ENCODE results near the gene PRR23E.

PRR23E gene

DNA sequence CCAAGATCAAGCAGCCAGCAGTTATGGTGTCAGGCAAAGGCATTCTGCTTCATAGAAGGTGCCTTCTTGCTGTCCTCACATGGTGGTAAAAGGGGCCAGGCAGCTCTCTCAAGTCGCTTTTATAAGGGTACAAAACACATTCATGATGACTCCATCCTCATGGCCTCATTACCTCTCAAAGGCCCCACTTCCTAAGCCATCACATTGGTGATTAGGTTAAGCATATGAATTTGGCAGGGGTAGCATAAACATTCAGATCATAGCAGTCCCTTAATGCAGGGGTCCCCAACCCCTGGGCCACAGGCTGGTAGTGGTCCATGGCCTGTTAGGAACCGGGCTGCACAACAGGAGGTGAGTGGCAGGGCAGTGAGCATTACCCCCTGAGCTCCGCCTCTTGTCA is 42.8 kb downstream of the PRR23E start:
- WGBS = 73% methylated on average over 2 of the region's 3 CpGs
- H2BK120ac ChIP-seq (ENCODE audit: low read depth, low read length) = no peak overlapping the region
- H3K4me1 ChIP-seq (ENCODE audit: control insufficient read depth, insufficient read depth, low read depth, low read length) = no peaks in the 10 kb centered on the region
- H3K27ac ChIP-seq (ENCODE audit: low read length, poor library complexity, severe bottlenecking) = no peak overlapping the region
- H3K4ac ChIP-seq (ENCODE audit: low read depth in 1 of 2, low read length in 2 of 2) = no peak overlapping the region
- H2BK15ac ChIP-seq (ENCODE audit: low read depth, poor library complexity, severe bottlenecking) = no peak overlapping the region
- no peak overlapping the region for H3K14ac ChIP-seq (ENCODE audit: low read length in 2 of 2)
- peaks cover 0 to 3% of the 10 kb centered on the region in 2 experiments for H3K27me3 ChIP-seq (ENCODE audit: control insufficient read depth in 1 of 2, insufficient read depth in 1 of 2, low read length in 2 of 2)
- H3K4me2 ChIP-seq (ENCODE audit: low read length, poor library complexity, severe bottlenecking) = no peak overlapping the region
- H3K4me3 ChIP-seq (ENCODE audit: insufficient read depth in 1 of 2, low read depth in 1 of 2, low read length in 2 of 2) = no peak overlapping the region
- no peak overlapping the region for H3K9ac ChIP-seq (ENCODE audit: low read length)
- H3K36me3 ChIP-seq (ENCODE audit: control insufficient read depth in 1 of 2, insufficient read depth in 2 of 2, low read depth in 1 of 2, low read length in 2 of 2) = no peaks in the 10 kb centered on the region
- H2BK5ac ChIP-seq (ENCODE audit: low read depth, low read length, poor library complexity, severe bottlenecking) = no peak overlapping the region
- H4K8ac ChIP-seq (ENCODE audit: low read length) = no peak overlapping the region
- no peak overlapping the region for H2AFZ ChIP-seq (ENCODE audit: low read depth, low read length)
- H3K9me3 ChIP-seq (ENCODE audit: control insufficient read depth, low read length) = peaks cover 8% of the 10 kb centered on the region
- H2AK5ac ChIP-seq (ENCODE audit: low read length, severe bottlenecking) = no peak overlapping the region
- H4K91ac ChIP-seq (ENCODE audit: low read length) = no peak overlapping the region
- no peaks in the 10 kb centered on the region for H3K79me1 ChIP-seq (replicated peaks; ENCODE audit: low read length, poor library complexity, severe bottlenecking)
- no peak for DNase-seq
- no peak overlapping the region for H3K18ac ChIP-seq (ENCODE audit: low read depth in 1 of 2, low read length in 2 of 2)
- H3K23ac ChIP-seq (ENCODE audit: low read length in 2 of 2) = no peak overlapping the region
- H2BK12ac ChIP-seq (ENCODE audit: low read length in 2 of 2) = no peak overlapping the region

DNA sequence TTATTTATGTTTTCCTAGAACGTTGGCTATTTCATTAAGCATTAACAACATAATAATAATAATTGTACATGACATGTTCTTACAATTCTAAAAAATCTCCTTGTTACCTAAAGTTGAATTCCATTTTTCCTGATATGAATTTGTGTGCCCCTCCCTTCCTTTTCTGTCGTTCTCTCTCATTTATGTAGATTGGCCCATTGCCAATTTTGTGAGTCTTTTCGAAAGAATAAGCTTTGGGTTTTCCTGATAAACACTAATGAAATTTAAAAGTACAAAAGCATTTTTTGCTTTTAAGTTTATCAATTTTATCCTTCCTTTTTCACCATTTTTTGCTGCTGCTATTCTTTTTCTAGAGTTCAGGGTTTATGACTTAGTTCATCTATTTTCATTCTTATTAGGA is 44.9 kb downstream of the PRR23E start:
- peaks cover 0 to 2% of the 10 kb centered on the region in 2 experiments for H3K27me3 ChIP-seq (ENCODE audit: control insufficient read depth in 1 of 2, insufficient read depth in 1 of 2, low read length in 2 of 2)
- no peak overlapping the region for H3K23ac ChIP-seq (ENCODE audit: low read length in 2 of 2)
- no peak overlapping the region for H3K27ac ChIP-seq (ENCODE audit: low read length, poor library complexity, severe bottlenecking)
- no peak overlapping the region for H3K4me2 ChIP-seq (ENCODE audit: low read length, poor library complexity, severe bottlenecking)
- H3K9ac ChIP-seq (ENCODE audit: low read length) = no peak overlapping the region
- no peak overlapping the region for H2BK5ac ChIP-seq (ENCODE audit: low read depth, low read length, poor library complexity, severe bottlenecking)
- no CpG with 5 or more reads among the region's 3 CpGs for WGBS
- no peak overlapping the region for H4K8ac ChIP-seq (ENCODE audit: low read length)
- H3K4me3 ChIP-seq (ENCODE audit: insufficient read depth in 1 of 2, low read depth in 1 of 2, low read length in 2 of 2) = no peak overlapping the region
- H3K36me3 ChIP-seq (ENCODE audit: control insufficient read depth in 1 of 2, insufficient read depth in 2 of 2, low read depth in 1 of 2, low read length in 2 of 2) = no peaks in the 10 kb centered on the region
- H3K4me1 ChIP-seq (ENCODE audit: control insufficient read depth, insufficient read depth, low read depth, low read length) = no peaks in the 10 kb centered on the region
- no peak overlapping the region for H2BK12ac ChIP-seq (ENCODE audit: low read length in 2 of 2)
- no peak for DNase-seq
- H2BK120ac ChIP-seq (ENCODE audit: low read depth, low read length) = no peak overlapping the region
- H3K18ac ChIP-seq (ENCODE audit: low read depth in 1 of 2, low read length in 2 of 2) = no peak overlapping the region
- no peaks in the 10 kb centered on the region for H3K79me1 ChIP-seq (replicated peaks; ENCODE audit: low read length, poor library complexity, severe bottlenecking)
- H2BK15ac ChIP-seq (ENCODE audit: low read depth, poor library complexity, severe bottlenecking) = no peak overlapping the region
- no peak overlapping the region for H4K91ac ChIP-seq (ENCODE audit: low read length)
- peaks cover 18% of the 10 kb centered on the region for H3K9me3 ChIP-seq (ENCODE audit: control insufficient read depth, low read length)
- H3K14ac ChIP-seq (ENCODE audit: low read length in 2 of 2) = no peak overlapping the region
- no peak overlapping the region for H2AFZ ChIP-seq (ENCODE audit: low read depth, low read length)
- no peak overlapping the region for H2AK5ac ChIP-seq (ENCODE audit: low read length, severe bottlenecking)
- H3K4ac ChIP-seq (ENCODE audit: low read depth in 1 of 2, low read length in 2 of 2) = no peak overlapping the region

DNA sequence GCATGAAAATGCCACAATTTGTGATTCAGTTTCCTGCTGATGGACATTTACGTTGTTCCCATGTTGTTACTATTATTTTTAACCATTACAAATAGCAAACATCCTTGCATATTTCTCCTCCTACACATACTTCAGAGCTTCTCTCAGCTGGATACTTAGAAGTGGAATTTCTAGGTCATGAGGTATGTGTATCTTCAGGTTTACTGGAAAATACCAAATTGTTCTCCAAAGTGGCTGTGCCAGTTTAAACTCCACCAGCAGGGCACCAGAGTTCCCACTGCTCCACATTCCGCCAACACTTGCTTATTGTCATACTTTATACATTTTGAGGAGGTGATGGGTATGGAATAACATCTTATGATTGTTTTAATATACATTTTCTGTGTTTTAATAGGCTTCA is 45.7 kb downstream of the PRR23E start:
- Histone ChIP-seq H2AK5ac (ENCODE audit: low read length, severe bottlenecking) (no peak overlapping the region), H4K8ac (ENCODE audit: low read length) (no peak overlapping the region), H3K36me3 (ENCODE audit: control insufficient read depth in 1 of 2, insufficient read depth in 2 of 2, low read depth in 1 of 2, low read length in 2 of 2) (no peaks in the 10 kb centered on the region), H3K23ac (ENCODE audit: low read length in 2 of 2) (no peak overlapping the region), H3K4me1 (ENCODE audit: control insufficient read depth, insufficient read depth, low read depth, low read length) (no peaks in the 10 kb centered on the region), H3K4ac (ENCODE audit: low read depth in 1 of 2, low read length in 2 of 2) (no peak overlapping the region), H3K9me3 (ENCODE audit: control insufficient read depth, low read length) (peaks cover 18% of the 10 kb centered on the region), H2BK120ac (ENCODE audit: low read depth, low read length) (no peak overlapping the region), H4K91ac (ENCODE audit: low read length) (no peak overlapping the region), H3K9ac (ENCODE audit: low read length) (no peak overlapping the region), H3K27ac (ENCODE audit: low read length, poor library complexity, severe bottlenecking) (no peak overlapping the region), H3K14ac (ENCODE audit: low read length in 2 of 2) (no peak overlapping the region), H3K79me1 (replicated peaks; ENCODE audit: low read length, poor library complexity, severe bottlenecking) (no peaks in the 10 kb centered on the region), H3K4me3 (ENCODE audit: insufficient read depth in 1 of 2, low read depth in 1 of 2, low read length in 2 of 2) (no peak overlapping the region), H3K4me2 (ENCODE audit: low read length, poor library complexity, severe bottlenecking) (no peak overlapping the region), H2BK5ac (ENCODE audit: low read depth, low read length, poor library complexity, severe bottlenecking) (no peak overlapping the region), H2AFZ (ENCODE audit: low read depth, low read length) (no peak overlapping the region), H2BK15ac (ENCODE audit: low read depth, poor library complexity, severe bottlenecking) (no peak overlapping the region), H3K27me3 (ENCODE audit: control insufficient read depth in 1 of 2, insufficient read depth in 1 of 2, low read length in 2 of 2) (no peaks in the 10 kb centered on the region), H3K18ac (ENCODE audit: low read depth in 1 of 2, low read length in 2 of 2) (no peak overlapping the region), H2BK12ac (ENCODE audit: low read length in 2 of 2) (no peak overlapping the region)
- no CpG with 5 or more reads among the region's 2 CpGs for whole genome bisulfite sequencing
- no peak for DNase-seq

DNA sequence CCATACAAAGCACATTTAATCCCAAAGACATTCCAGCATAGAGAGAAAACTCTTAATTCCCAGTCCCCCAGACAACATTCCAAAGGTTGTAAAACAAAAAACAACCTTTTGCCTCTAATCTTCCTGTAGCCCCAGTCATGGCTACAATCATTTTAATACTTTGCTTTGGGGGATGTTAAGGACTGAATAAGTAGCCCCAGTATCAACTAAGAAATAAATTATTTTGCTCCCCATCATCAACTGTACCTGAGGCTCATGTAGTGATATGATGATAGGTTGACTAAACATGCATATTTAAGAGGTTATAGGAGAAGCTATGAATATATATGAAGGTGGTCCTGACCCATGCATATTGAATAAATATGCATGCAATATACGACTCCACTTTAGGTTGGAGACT is 54.4 kb downstream of the PRR23E start:
- H3K36me3 ChIP-seq (ENCODE audit: control insufficient read depth in 1 of 2, insufficient read depth in 2 of 2, low read depth in 1 of 2, low read length in 2 of 2) = no peaks in the 10 kb centered on the region
- H3K4ac ChIP-seq (ENCODE audit: low read depth in 1 of 2, low read length in 2 of 2) = no peak overlapping the region
- no peaks in the 10 kb centered on the region for H3K4me1 ChIP-seq (ENCODE audit: control insufficient read depth, insufficient read depth, low read depth, low read length)
- H3K23ac ChIP-seq (ENCODE audit: low read length in 2 of 2) = no peak overlapping the region
- no peak overlapping the region for H2BK5ac ChIP-seq (ENCODE audit: low read depth, low read length, poor library complexity, severe bottlenecking)
- no peak overlapping the region for H3K4me2 ChIP-seq (ENCODE audit: low read length, poor library complexity, severe bottlenecking)
- peaks cover 0 to under 1% of the 10 kb centered on the region in 2 experiments for H3K27me3 ChIP-seq (ENCODE audit: control insufficient read depth in 1 of 2, insufficient read depth in 1 of 2, low read length in 2 of 2)
- DNase-seq = no peak
- no peak overlapping the region for H4K91ac ChIP-seq (ENCODE audit: low read length)
- H3K4me3 ChIP-seq (ENCODE audit: insufficient read depth in 1 of 2, low read depth in 1 of 2, low read length in 2 of 2) = no peak overlapping the region
- H3K79me1 ChIP-seq (replicated peaks; ENCODE audit: low read length, poor library complexity, severe bottlenecking) = no peaks in the 10 kb centered on the region
- no peak overlapping the region for H2AFZ ChIP-seq (ENCODE audit: low read depth, low read length)
- H2BK15ac ChIP-seq (ENCODE audit: low read depth, poor library complexity, severe bottlenecking) = no peak overlapping the region
- no peak overlapping the region for H2BK12ac ChIP-seq (ENCODE audit: low read length in 2 of 2)
- 50% methylated on average over 1 of the region's 1 CpG for WGBS
- H3K18ac ChIP-seq (ENCODE audit: low read depth in 1 of 2, low read length in 2 of 2) = no peak overlapping the region
- no peak overlapping the region for H2AK5ac ChIP-seq (ENCODE audit: low read length, severe bottlenecking)
- no peak overlapping the region for H2BK120ac ChIP-seq (ENCODE audit: low read depth, low read length)
- peaks cover 56% of the 10 kb centered on the region for H3K9me3 ChIP-seq (ENCODE audit: control insufficient read depth, low read length)
- H4K8ac ChIP-seq (ENCODE audit: low read length) = no peak overlapping the region
- no peak overlapping the region for H3K27ac ChIP-seq (ENCODE audit: low read length, poor library complexity, severe bottlenecking)
- H3K9ac ChIP-seq (ENCODE audit: low read length) = no peak overlapping the region
- no peak overlapping the region for H3K14ac ChIP-seq (ENCODE audit: low read length in 2 of 2)

All from mesenchymal stem cell (in vitro differentiated cells and primary cell).